Stomach (tissue), 4 donors: Measurements from ENCODE around the gene CLSTN1.

Source experiments
- POLR2A ChIP-seq, 4 donors: fragments of 450-650 bp; IDR thresholded peaks; one replicate each; pipeline ENCODE4 v1.6.1; 2016; ENCODE audit warnings: antibody characterized with exemption in 4 of 4, control low read depth in 2 of 4, mild to moderate bottlenecking in 1 of 4, moderate library complexity in 1 of 4
- POLR2AphosphoS5 ChIP-seq, 3 donors: sonication (generic); formaldehyde crosslinking; IDR thresholded peaks; one replicate each; pipeline ENCODE4 v1.6.1; 2016; ENCODE audit warnings: antibody characterized with exemption in 3 of 3
- TF ChIP-seq, protein P1 (sequence below), 7 experiments: fragments of 450-650 bp in 4 of 7; fragments of 200-600 bp in 3 of 7; sonication (generic) in 3 of 7; IDR thresholded peaks; one replicate each; pipeline ENCODE4 v1.5.1; 2016 to 2019; ENCODE audit warnings: antibody characterized with exemption in 7 of 7, control low read depth in 2 of 7, mild to moderate bottlenecking in 1 of 7

DNA sequence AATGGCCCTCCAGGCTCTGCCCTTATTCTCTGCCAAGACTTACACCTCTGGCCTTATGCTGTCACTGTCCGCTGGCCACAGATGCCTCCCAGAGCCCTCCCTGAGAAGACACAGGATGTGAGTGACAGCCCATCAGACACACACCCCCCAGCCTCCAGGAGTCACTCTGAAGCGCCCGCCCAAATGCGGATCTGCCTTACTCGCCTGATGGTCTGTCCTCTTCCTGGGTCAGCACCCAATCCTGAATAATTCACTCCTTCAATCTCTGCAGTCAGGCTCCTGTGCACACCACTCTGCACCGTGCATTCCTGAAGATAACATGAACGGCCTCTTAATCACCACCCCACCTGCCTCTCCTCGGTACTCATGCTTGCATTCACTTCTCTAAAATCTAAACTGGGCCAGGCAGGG, 14.7 kb downstream of the CLSTN1 start:
- TF ChIP-seq, protein P1, sequence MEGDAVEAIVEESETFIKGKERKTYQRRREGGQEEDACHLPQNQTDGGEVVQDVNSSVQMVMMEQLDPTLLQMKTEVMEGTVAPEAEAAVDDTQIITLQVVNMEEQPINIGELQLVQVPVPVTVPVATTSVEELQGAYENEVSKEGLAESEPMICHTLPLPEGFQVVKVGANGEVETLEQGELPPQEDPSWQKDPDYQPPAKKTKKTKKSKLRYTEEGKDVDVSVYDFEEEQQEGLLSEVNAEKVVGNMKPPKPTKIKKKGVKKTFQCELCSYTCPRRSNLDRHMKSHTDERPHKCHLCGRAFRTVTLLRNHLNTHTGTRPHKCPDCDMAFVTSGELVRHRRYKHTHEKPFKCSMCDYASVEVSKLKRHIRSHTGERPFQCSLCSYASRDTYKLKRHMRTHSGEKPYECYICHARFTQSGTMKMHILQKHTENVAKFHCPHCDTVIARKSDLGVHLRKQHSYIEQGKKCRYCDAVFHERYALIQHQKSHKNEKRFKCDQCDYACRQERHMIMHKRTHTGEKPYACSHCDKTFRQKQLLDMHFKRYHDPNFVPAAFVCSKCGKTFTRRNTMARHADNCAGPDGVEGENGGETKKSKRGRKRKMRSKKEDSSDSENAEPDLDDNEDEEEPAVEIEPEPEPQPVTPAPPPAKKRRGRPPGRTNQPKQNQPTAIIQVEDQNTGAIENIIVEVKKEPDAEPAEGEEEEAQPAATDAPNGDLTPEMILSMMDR (IDR thresholded peaks at IDR 0.05), result no peak
- TF ChIP-seq POLR2A (IDR thresholded peaks at IDR 0.05) (no peak), POLR2AphosphoS5 (IDR thresholded peaks at IDR 0.05) (no peak)
